Urothelium cell line (cell line): ENCODE results near the gene ANKRD40.
"Not testable (repeated sequence)": the region's sequence is repeated elsewhere in the genome, so short reads cannot be mapped to it uniquely, and the experiment has no call there.

Experiments used
- DNase-seq: peaks from one replicate; pipeline ENCODE4 v3.0.0; 2011; ENCODE audit warnings: low spot score, mixed read lengths
- FAIRE-seq: peaks from 2 replicates; lab custom pipeline; 2011; peaks lifted over from hg19 to GRCh38; lab: Jason Lieb, UNC

Gene ANKRD40

GRCh38 chr17:50715471-50715870 is 7.8 kb upstream of the ANKRD40 start:
- DNase-seq (no peak), FAIRE-seq (no peak)

- FAIRE-seq (no peak), DNase-seq (no peak)
Observed at GRCh38 chr17:50712641-50713040, 4.9 kb upstream of the ANKRD40 start.

GRCh38 chr17:50710650-50711049 is 2.9 kb upstream of the ANKRD40 start:
- FAIRE-seq, result no peak

GRCh38 chr17:50710025-50710424 is 2.3 kb upstream of the ANKRD40 start:
- DNase-seq, result no peak
- no peak for FAIRE-seq

More at GRCh38 chr17:50710650-50711049, 2.9 kb upstream of the ANKRD40 start:
- DNase-seq, result no peak

GRCh38 chr17:50709053-50709452 is 1.3 kb upstream of the ANKRD40 start:
- not testable (repeated sequence) for FAIRE-seq, DNase-seq

GRCh38 chr17:50708050-50709000 is 611 bp upstream of the ANKRD40 start:
- DNase-seq, result no peak
- no peak for FAIRE-seq

GRCh38 chr17:50703162-50703561 is 4.6 kb downstream of the ANKRD40 start:
- no peak for DNase-seq
- FAIRE-seq, result no peak

- DNase-seq, result no peak
- FAIRE-seq, result no peak
Observed at GRCh38 chr17:50699410-50699809, 8.3 kb downstream of the ANKRD40 start.

GRCh38 chr17:50697663-50698272 is 9.9 kb downstream of the ANKRD40 start:
- DNase-seq, result no peak
- no peak for FAIRE-seq

- DNase-seq (no peak), FAIRE-seq (no peak)
Observed at GRCh38 chr17:50697062-50697461, 10.7 kb downstream of the ANKRD40 start.

GRCh38 chr17:50696365-50696879 is 11.3 kb downstream of the ANKRD40 start:
- no peak for DNase-seq
- FAIRE-seq, result no peak

GRCh38 chr17:50693036-50693682 is 14.6 kb downstream of the ANKRD40 start:
- FAIRE-seq, result no peak
- DNase-seq, result no peak

GRCh38 chr17:50692448-50693035 is 15.2 kb downstream of the ANKRD40 start:
- no peak for DNase-seq
- no peak for FAIRE-seq

GRCh38 chr17:50691550-50692447 is 15.9 kb downstream of the ANKRD40 start:
- FAIRE-seq (no peak), DNase-seq (no peak)

GRCh38 chr17:50690887-50691549 is 16.7 kb downstream of the ANKRD40 start:
- no peak for FAIRE-seq
- no peak for DNase-seq

GRCh38 chr17:50689956-50690886 is 17.5 kb downstream of the ANKRD40 start:
- FAIRE-seq, result no peak
- DNase-seq, result no peak

- DNase-seq, result peak; percentile 42
Observed at GRCh38 chr17:50689251-50689650, 18.5 kb downstream of the ANKRD40 start.

GRCh38 chr17:50688245-50688644 is 19.5 kb downstream of the ANKRD40 start:
- DNase-seq, result no peak
- FAIRE-seq, result no peak

More at GRCh38 chr17:50689251-50689650, 18.5 kb downstream of the ANKRD40 start:
- FAIRE-seq, result no peak
